Cardiac muscle cell (in vitro differentiated cells and primary cell): ENCODE results near the gene ANXA9. TPM values are rescaled to one million over a fixed set of nuclear protein-coding genes. Genes with fewer than 3 reads are reported as not detected.

ENCODE experiments used
- DNase-seq, 2 donors: peaks; one replicate each; pipeline versions ENCODE4 v3.0.0 to v3.0.0-alpha.2; 2010 to 2017; ENCODE audit warnings: low read depth in 1 of 2, low spot score in 1 of 2
- H3K27ac ChIP-seq: fragments of 200-600 bp; sonication (generic); 2 replicates; pipeline ENCODE4 v1.5.1; 2016
- H3K27me3 ChIP-seq: fragments of 200-600 bp; sonication (generic); 2 replicates; pipeline ENCODE4 v1.6.0; 2016; ENCODE audit warnings: control low read depth
- H3K36me3 ChIP-seq: fragments of 200-600 bp; sonication (generic); 2 replicates; pipeline ENCODE4 v1.5.1; 2016; ENCODE audit warnings: control low read depth
- H3K4me1 ChIP-seq: fragments of 200-600 bp; sonication (generic); 2 replicates; pipeline ENCODE4 v1.8.1; 2017; ENCODE audit warnings: low read depth, mild to moderate bottlenecking, mixed run types
- H3K4me3 ChIP-seq: fragments of 200-600 bp; sonication (generic); 2 replicates; pipeline ENCODE4 v1.5.1; 2016; ENCODE audit warnings: mild to moderate bottlenecking
- H3K9me3 ChIP-seq: fragments of 200-600 bp; sonication (generic); 2 replicates; pipeline ENCODE4 v1.5.1; 2017; ENCODE audit warnings: low read depth, mild to moderate bottlenecking, control low read depth
- polyA plus RNA-seq: library from polyadenylated mRNA; unstranded; fragments of >200 nt; fragmentation: Nextera tagmentation; extraction: Ambion mirVana; gene quantifications from 2 replicates; pipeline ENCODE4 v1.2.1, GENCODE V29; 2016
- total RNA-seq: library from RNA; depleted of rRNA; stranded (reverse); fragments of >200 nt; gene quantifications from 2 replicates; pipeline ENCODE4 v1.2.3, GENCODE V29; 2016
- TF ChIP-seq, protein P1 (sequence below): IDR thresholded peaks from 2 replicates; pipeline ENCODE4 v1.5.1; 2012; ENCODE audit warnings: low read depth, mild to moderate bottlenecking, low read length

The ANXA9 gene
- total and polyA plus RNA-seq, 2 experiments from 2014 or later = 1.7 to 2.0 TPM

DNA sequence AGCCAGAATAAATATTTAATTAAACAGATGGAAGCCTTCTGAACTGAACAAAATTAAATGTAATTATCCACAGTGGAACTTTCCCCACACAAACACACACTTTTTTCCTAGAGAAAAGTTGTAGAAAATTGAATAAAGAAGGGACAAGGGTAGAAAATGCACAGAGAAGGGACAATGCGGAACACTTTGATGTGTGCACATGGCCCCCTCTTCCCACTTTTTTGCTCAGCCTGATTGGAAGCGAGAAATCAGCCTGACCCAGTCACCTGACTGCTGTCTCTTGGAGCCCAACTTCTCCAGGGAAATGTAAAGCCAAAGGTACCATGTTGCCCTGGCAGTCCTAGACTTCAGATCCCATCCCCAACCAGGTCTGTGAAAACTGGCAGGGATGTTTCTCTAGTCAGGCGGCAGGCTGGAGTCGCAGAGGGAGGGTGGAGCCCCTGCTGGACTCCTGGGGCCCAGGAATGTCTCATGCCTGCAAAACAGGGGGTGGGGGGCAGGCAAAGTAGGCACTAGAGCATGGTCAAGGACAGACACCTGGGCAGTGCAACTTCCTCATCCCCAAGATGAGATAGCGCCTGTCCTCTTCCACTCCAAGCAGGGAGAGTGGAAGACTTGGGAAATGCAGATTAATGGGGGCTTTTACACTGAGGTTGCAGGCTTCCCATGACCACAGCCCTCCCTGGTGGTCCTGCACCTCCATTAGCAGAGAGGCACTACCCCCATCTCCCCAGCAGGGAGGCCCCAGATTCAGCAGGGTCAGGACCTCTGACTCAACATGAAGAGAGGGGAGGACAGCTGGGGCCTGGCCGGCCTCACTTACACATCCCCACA, 10.3 kb upstream of the ANXA9 start:
- TF ChIP-seq, protein P1, sequence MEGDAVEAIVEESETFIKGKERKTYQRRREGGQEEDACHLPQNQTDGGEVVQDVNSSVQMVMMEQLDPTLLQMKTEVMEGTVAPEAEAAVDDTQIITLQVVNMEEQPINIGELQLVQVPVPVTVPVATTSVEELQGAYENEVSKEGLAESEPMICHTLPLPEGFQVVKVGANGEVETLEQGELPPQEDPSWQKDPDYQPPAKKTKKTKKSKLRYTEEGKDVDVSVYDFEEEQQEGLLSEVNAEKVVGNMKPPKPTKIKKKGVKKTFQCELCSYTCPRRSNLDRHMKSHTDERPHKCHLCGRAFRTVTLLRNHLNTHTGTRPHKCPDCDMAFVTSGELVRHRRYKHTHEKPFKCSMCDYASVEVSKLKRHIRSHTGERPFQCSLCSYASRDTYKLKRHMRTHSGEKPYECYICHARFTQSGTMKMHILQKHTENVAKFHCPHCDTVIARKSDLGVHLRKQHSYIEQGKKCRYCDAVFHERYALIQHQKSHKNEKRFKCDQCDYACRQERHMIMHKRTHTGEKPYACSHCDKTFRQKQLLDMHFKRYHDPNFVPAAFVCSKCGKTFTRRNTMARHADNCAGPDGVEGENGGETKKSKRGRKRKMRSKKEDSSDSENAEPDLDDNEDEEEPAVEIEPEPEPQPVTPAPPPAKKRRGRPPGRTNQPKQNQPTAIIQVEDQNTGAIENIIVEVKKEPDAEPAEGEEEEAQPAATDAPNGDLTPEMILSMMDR = no peak
- no peaks in the 10 kb centered on the region for H3K27me3 ChIP-seq
- no peaks in the 10 kb centered on the region for H3K9me3 ChIP-seq
- H3K36me3 ChIP-seq = peaks cover 22% of the 10 kb centered on the region
- DNase-seq = peak in 1 of 2 donors; percentile 33
- H3K4me1 ChIP-seq = peaks cover 34% of the 10 kb centered on the region
- H3K4me3 ChIP-seq = peak overlapping the region; percentile 5
- H3K27ac ChIP-seq = peak overlapping the region; percentile 99

DNA sequence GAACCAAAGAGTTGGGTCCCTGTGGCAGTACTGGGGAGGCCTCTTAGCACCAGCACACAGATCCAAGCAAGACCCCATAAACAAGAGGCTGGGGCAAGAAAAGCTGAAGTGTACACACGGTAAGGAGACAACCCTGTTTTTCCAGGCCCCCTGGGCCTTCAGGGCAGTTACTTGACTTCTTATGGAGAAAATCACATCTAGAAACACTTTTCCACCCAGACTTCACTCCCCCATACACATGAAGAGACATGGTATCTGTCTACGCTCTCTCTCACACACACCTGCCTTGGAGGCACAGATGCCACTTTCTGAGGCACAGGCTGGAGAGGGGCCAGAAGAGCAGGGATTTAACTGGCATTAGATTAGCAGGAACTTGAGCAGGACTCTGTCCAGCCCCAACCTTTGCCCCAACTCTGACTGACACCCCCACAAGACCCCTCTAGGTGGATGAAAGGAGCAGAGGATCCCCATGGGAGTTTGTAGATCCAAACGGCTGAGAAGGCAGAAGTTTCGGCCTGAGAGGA, 9.6 kb upstream of the ANXA9 start:
- no peaks in the 10 kb centered on the region for H3K27me3 ChIP-seq
- TF ChIP-seq, protein P1 = no peak
- no peak for DNase-seq
- H3K27ac ChIP-seq = peak overlapping the region; percentile 99
- peaks cover 38% of the 10 kb centered on the region for H3K4me1 ChIP-seq
- peak overlapping the region; percentile 5 for H3K4me3 ChIP-seq
- peaks cover 15% of the 10 kb centered on the region for H3K36me3 ChIP-seq
- no peaks in the 10 kb centered on the region for H3K9me3 ChIP-seq

DNA sequence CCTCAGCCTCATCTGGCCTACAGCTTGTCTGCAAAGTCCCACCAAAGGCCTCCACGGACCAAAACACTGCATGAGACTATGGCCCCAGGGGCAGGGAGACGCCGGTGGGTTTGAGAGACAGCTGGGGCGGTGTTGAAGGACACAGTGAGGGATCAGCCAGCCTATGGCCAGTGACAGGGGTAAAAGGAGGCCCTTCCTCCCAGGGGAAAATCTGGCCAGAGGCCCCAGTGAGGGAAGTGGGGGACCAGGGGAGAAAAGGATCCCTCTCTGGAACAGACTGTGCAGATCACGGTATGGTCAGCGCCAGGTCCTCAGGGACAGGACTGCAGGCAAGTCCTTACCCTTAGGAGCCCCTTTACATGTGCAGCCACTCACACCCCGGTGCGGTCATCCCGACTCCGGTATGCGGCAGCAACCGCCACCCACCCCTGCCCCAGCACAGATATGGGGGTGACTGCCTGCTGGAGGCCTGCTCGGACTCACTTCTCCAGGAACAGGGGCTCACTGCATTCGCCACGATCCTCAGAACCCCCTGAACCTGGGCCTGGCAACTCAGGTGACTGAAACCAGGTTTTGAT, 8.7 kb upstream of the ANXA9 start:
- H3K9me3 ChIP-seq = no peaks in the 10 kb centered on the region
- DNase-seq = no peak
- peak overlapping the region; percentile 99 for H3K27ac ChIP-seq
- TF ChIP-seq, protein P1 = no peak
- peak overlapping the region; percentile 97 for H3K4me3 ChIP-seq
- H3K36me3 ChIP-seq = peaks cover 7% of the 10 kb centered on the region
- no peaks in the 10 kb centered on the region for H3K27me3 ChIP-seq
- peaks cover 39% of the 10 kb centered on the region for H3K4me1 ChIP-seq

DNA sequence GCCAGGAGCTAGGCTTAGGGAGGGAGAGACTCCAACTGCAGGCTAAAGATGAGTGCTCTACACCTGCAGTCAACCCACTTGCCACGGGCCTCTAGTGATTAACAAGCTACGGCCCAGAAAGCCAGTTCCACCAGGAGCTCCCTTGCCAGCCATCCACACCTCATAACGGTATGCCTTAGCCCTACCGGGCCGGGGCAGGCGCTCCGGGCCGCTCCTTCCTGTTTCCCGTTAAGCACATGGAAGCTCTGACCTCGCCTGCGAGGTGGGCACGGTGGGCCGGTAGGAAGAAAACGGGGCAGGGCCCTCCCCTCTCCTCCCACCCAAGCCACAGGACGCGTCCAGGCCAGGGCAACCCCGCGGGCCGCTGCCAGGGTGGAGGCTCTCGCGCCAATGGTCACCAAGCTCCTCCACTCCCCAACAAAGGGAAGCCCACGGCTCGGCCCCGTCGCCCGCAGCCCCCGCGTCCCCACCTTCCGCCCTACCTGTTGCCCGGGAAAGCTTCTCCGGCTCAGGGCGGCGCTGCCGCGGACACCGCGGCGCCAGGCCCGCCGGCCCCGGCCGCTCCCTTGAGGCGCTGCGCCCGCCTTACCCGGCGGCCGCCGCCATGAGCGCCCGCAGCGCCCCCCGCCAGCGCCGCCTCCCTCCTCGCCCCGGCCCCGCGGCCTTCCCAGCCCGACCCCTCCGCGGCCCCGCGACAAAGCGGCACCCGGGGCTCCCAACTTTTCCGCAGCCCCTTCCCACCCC, 8.1 kb upstream of the ANXA9 start:
- H3K4me3 ChIP-seq = peak overlapping the region; percentile 97
- peaks cover 39% of the 10 kb centered on the region for H3K4me1 ChIP-seq
- TF ChIP-seq, protein P1 = no peak
- H3K27ac ChIP-seq = peak overlapping the region; percentile 99
- no peaks in the 10 kb centered on the region for H3K9me3 ChIP-seq
- H3K27me3 ChIP-seq = no peaks in the 10 kb centered on the region
- H3K36me3 ChIP-seq = peaks cover 1% of the 10 kb centered on the region
- DNase-seq = peak in 1 of 2 donors; percentile 62
